HG03342 (cell line): ENCODE results near the gene FOXR1.
"Not testable (repeated sequence)": the region's sequence is repeated elsewhere in the genome, so short reads cannot be mapped to it uniquely, and the experiment has no call there.

ENCODE experiments used
- ATAC-seq: cut with Tn5 transposase; IDR thresholded peaks from one replicate; pipeline ENCODE4 v1.9.1; 2021; ENCODE audit warnings: mild to moderate bottlenecking, moderate library complexity; ENCODE audit not compliant: unreplicated experiment

Gene FOXR1

GRCh38 chr11:118991486-118992038, 20.0 kb downstream of the FOXR1 start:
- ATAC-seq = not testable (repeated sequence)

GRCh38 chr11:118996926-118997626, 25.5 kb downstream of the FOXR1 start:
- ATAC-seq = peak; percentile 48

- ATAC-seq = peak; percentile 91
These were observed 26.2 kb downstream of the FOXR1 start, which contains the start of gene CENATAC for GRCh38 chr11:118997627-118998387. CENATAC (plus strand) TSS chr11:118998138; CDS start chr11:118998198, 60 bp downstream.

GRCh38 chr11:118998388-118998717, 26.8 kb downstream of the FOXR1 start:
- ATAC-seq = peak; percentile 18

- no peak for ATAC-seq
These were observed 27.3 kb downstream of the FOXR1 start for GRCh38 chr11:118998822-118999221.

GRCh38 chr11:119000906-119001305, 29.3 kb downstream of the FOXR1 start:
- ATAC-seq = no peak

- no peak for ATAC-seq
These were observed 35.1 kb downstream of the FOXR1 start for GRCh38 chr11:119006656-119007055.

GRCh38 chr11:119011476-119012053, 40.0 kb downstream of the FOXR1 start:
- no peak for ATAC-seq

GRCh38 chr11:119012629-119013170, 41.1 kb downstream of the FOXR1 start:
- ATAC-seq = no peak

- no peak for ATAC-seq
These were observed 42.8 kb downstream of the FOXR1 start for GRCh38 chr11:119014209-119014924.

- no peak for ATAC-seq
These were observed 43.6 kb downstream of the FOXR1 start for GRCh38 chr11:119015054-119015611.

- no peak for ATAC-seq
These were observed 44.9 kb downstream of the FOXR1 start for GRCh38 chr11:119016216-119017009.

- not testable (repeated sequence) for ATAC-seq
These were observed 45.8 kb downstream of the FOXR1 start for GRCh38 chr11:119017377-119017776.

- ATAC-seq = peak; percentile 79
These were observed 46.7 kb downstream of the FOXR1 start, which contains the start of the genes RPS25 and TRAPPC4 for GRCh38 chr11:119018074-119018938. RPS25 (minus strand) TSS chr11:119018343; CDS start chr11:119018284, 59 bp downstream. TRAPPC4 (plus strand) TSS chr11:119018766; CDS start chr11:119018796, 30 bp downstream.

GRCh38 chr11:119019996-119020395, 48.4 kb downstream of the FOXR1 start:
- ATAC-seq = no peak

- ATAC-seq = no peak
These were observed 50.1 kb downstream of the FOXR1 start for GRCh38 chr11:119021631-119022030.

- ATAC-seq = no peak
These were observed 52.2 kb downstream of the FOXR1 start for GRCh38 chr11:119023741-119024140.

- no peak for ATAC-seq
These were observed 53.0 kb downstream of the FOXR1 start for GRCh38 chr11:119024430-119025098.
